ENCODE results near the gene FAAP100. TPM values are rescaled to one million over a fixed set of nuclear protein-coding genes. Genes with fewer than 3 reads are reported as not detected.
A peak's percentile ranks its signal among the peaks of the same experiment; 100 is the strongest.

The FAAP100 gene
- total and polyA plus RNA-seq, 2 experiments from 2014 or later: 51.2 to 65.6 TPM

- Histone ChIP-seq H3K9me3 (ENCODE audit: low read depth) (no peaks in the 10 kb centered on the region), H3K27me3 (no peaks in the 10 kb centered on the region), H3K4me3 (no peak overlapping the region), H3K36me3 (peaks cover 37% of the 10 kb centered on the region), H3K27ac (no peak overlapping the region), H3K4me1 (ENCODE audit: low read depth) (peaks cover 6% of the 10 kb centered on the region)
- no peak for TF ChIP-seq CTCF (IDR thresholded peaks at IDR 0.05; ENCODE audit: low read depth, low read length)
- DNase-seq (ENCODE audit: low read depth in 1 of 2, low spot score in 1 of 2): no peak
Measured at GRCh38 chr17:81582749-81583148, 30.6 kb upstream of the FAAP100 start.

GRCh38 chr17:81582341-81582740, 30.2 kb upstream of the FAAP100 start:
- no peak overlapping the region for H3K27ac ChIP-seq

GRCh38 chr17:81581758-81582157, 29.6 kb upstream of the FAAP100 start:
- H3K36me3 ChIP-seq: peaks cover 32% of the 10 kb centered on the region
- H3K27me3 ChIP-seq: no peaks in the 10 kb centered on the region
- no peak for TF ChIP-seq CTCF (IDR thresholded peaks at IDR 0.05; ENCODE audit: low read depth, low read length)
- DNase-seq (ENCODE audit: low read depth in 1 of 2, low spot score in 1 of 2): no peak
- H3K9me3 ChIP-seq (ENCODE audit: low read depth): no peaks in the 10 kb centered on the region
- H3K27ac ChIP-seq: no peak overlapping the region
- no peak overlapping the region for H3K4me3 ChIP-seq
- peaks cover 10% of the 10 kb centered on the region for H3K4me1 ChIP-seq (ENCODE audit: low read depth)

More at GRCh38 chr17:81582341-81582740, 30.2 kb upstream of the FAAP100 start:
- Histone ChIP-seq H3K4me3 (no peak overlapping the region), H3K4me1 (ENCODE audit: low read depth) (peaks cover 8% of the 10 kb centered on the region), H3K36me3 (peaks cover 35% of the 10 kb centered on the region), H3K9me3 (ENCODE audit: low read depth) (no peaks in the 10 kb centered on the region), H3K27me3 (no peaks in the 10 kb centered on the region)
- DNase-seq (ENCODE audit: low read depth in 1 of 2, low spot score in 1 of 2): no peak
- TF ChIP-seq CTCF (IDR thresholded peaks at IDR 0.05; ENCODE audit: low read depth, low read length): no peak

- Histone ChIP-seq H3K36me3 (peaks cover 25% of the 10 kb centered on the region), H3K27me3 (no peaks in the 10 kb centered on the region), H3K4me3 (no peak overlapping the region), H3K27ac (peak overlapping the region; percentile 75), H3K9me3 (ENCODE audit: low read depth) (no peaks in the 10 kb centered on the region), H3K4me1 (ENCODE audit: low read depth) (peaks cover 14% of the 10 kb centered on the region)
- DNase-seq (ENCODE audit: low read depth in 1 of 2, low spot score in 1 of 2): no peak
- no peak for TF ChIP-seq CTCF (IDR thresholded peaks at IDR 0.05; ENCODE audit: low read depth, low read length)
Measured at GRCh38 chr17:81580481-81580880, 28.3 kb upstream of the FAAP100 start.

- H3K27me3 ChIP-seq: no peaks in the 10 kb centered on the region
- no peak for TF ChIP-seq CTCF (IDR thresholded peaks at IDR 0.05; ENCODE audit: low read depth, low read length)
- H3K4me1 ChIP-seq (ENCODE audit: low read depth): peaks cover 14% of the 10 kb centered on the region
- no peaks in the 10 kb centered on the region for H3K9me3 ChIP-seq (ENCODE audit: low read depth)
- DNase-seq (ENCODE audit: low read depth in 1 of 2, low spot score in 1 of 2): peak in 1 of 2 donors; percentile 69
- peaks cover 22% of the 10 kb centered on the region for H3K36me3 ChIP-seq
- H3K27ac ChIP-seq: peak overlapping the region; percentile 75
- H3K4me3 ChIP-seq: no peak overlapping the region
Measured at GRCh38 chr17:81579821-81580321, 27.7 kb upstream of the FAAP100 start.
